Immature natural killer cell (primary cell): Measurements from ENCODE around the gene CD58. TPM values are rescaled to one million over a fixed set of nuclear protein-coding genes. Genes with fewer than 3 reads are reported as not detected.
A peak's percentile ranks its signal among the peaks of the same experiment; 100 is the strongest.

Experiments
- DNase-seq, 3 donors: peaks; one replicate each; pipeline ENCODE4 v3.0.0; 2022; ENCODE audit warnings: mixed read lengths in 1 of 3
- H3K27ac Mint-ChIP-seq, 6 donors: one replicate each; pipeline ENCODE4 v1.8.0; 2020; ENCODE audit warnings: mixed read lengths in 6 of 6, mild to moderate bottlenecking in 5 of 6, inconsistent platforms in 4 of 6, moderate library complexity in 3 of 6
- H3K27me3 Mint-ChIP-seq, 3 donors: one replicate each; pipeline ENCODE4 v1.8.0; 2020 to 2021; ENCODE audit warnings: low read depth in 3 of 3, mild to moderate bottlenecking in 3 of 3, mixed read lengths in 3 of 3, moderate library complexity in 3 of 3, inconsistent platforms in 1 of 3
- H3K36me3 Mint-ChIP-seq, 3 donors: one replicate each; pipeline ENCODE4 v1.8.0; 2020; ENCODE audit warnings: mixed read lengths in 3 of 3, inconsistent platforms in 2 of 3, mild to moderate bottlenecking in 2 of 3
- H3K4me1 Mint-ChIP-seq, 2 donors: one replicate each; pipeline ENCODE4 v1.8.0; 2020; ENCODE audit warnings: inconsistent platforms in 2 of 2, mild to moderate bottlenecking in 2 of 2, mixed read lengths in 2 of 2, moderate library complexity in 1 of 2
- H3K4me3 Mint-ChIP-seq, 5 donors: one replicate each; pipeline ENCODE4 v1.8.0; 2020; ENCODE audit warnings: mild to moderate bottlenecking in 5 of 5, mixed read lengths in 5 of 5, inconsistent platforms in 3 of 5, moderate library complexity in 3 of 5
- H3K9me3 Mint-ChIP-seq, 6 donors: one replicate each; pipeline ENCODE4 v1.8.0; 2020; ENCODE audit warnings: mild to moderate bottlenecking in 6 of 6, mixed read lengths in 6 of 6, inconsistent platforms in 4 of 6, moderate library complexity in 3 of 6
- polyA plus RNA-seq, 3 donors: library from polyadenylated mRNA; unstranded; fragments of 300-500 nt; fragmentation: Illumina TruSeq; gene quantifications; one replicate each; pipeline ENCODE4 v1.2.3, GENCODE V29; 2021

CD58 gene
- polyA plus RNA-seq, 3 donors from 2014 or later, result 68.6 to 112 (median 69.9) TPM

GRCh38 chr1:116502671-116503314 is 68.0 kb downstream of the CD58 start:
- Mint-ChIP-seq H3K36me3 (peaks cover 0 to 4% (median 0%) of the 10 kb centered on the region in 3 donors), H3K4me1 (peaks cover 72 to 86% of the 10 kb centered on the region in 2 donors), H3K4me3 (peak overlapping the region; percentile 70 to 85 (median 73)), H3K27me3 (peaks cover 0 to 11% (median 3%) of the 10 kb centered on the region in 3 donors), H3K9me3 (no peaks in the 10 kb centered on the region), H3K27ac (peak overlapping the region; percentile 95 to 100 (median 99))
- no peak for DNase-seq

GRCh38 chr1:116501870-116502244 is 69.0 kb downstream of the CD58 start:
- Mint-ChIP-seq H3K36me3 (peaks cover 0 to 5% (median 0%) of the 10 kb centered on the region in 3 donors), H3K4me1 (peaks cover 72 to 81% of the 10 kb centered on the region in 2 donors), H3K27ac (peak overlapping the region; percentile 95 to 100 (median 99)), H3K4me3 (peak overlapping the region in 1 of 5 donors; percentile 23), H3K27me3 (peaks cover 0 to 11% (median 3%) of the 10 kb centered on the region in 3 donors), H3K9me3 (no peaks in the 10 kb centered on the region)
- DNase-seq, result no peak

DNA sequence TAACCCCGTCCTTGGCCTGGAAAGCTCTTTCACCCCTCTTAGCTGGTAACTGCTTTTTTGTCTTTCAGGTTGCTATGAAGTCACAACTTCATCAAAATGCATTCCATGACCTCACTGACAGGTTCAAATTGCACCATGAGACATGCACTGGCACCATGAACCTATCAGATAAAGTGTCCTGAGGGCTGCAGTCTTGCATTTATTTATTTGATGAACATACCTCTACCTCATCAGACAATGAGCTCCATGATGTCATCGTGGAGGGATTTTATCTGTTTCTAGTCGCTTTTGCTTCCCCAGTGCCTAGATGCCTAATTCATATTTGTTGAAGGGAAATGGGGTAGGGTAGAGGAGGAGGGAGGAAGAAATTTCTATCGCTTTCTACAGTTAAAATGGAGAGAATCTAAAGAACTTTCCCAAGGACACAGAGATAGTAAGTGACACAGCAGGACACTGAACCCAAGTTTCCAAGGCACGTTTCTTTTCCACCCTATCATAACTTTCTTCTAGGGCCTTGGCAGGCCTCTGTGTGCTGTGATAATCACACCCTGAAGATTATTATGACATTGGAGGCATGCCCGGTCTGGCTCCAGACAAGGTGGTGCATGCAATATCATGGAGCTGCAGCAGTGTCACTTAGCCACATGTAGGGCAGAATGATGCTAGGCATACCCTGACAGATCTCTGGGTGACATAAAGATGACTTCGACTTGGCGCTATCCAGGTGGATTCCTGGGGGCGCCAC is 69.5 kb downstream of the CD58 start:
- H3K27ac Mint-ChIP-seq, result peak overlapping the region; percentile 64 to 100 (median 99)

GRCh38 chr1:116498789-116499628 is 71.8 kb downstream of the CD58 start:
- H3K9me3 Mint-ChIP-seq, result no peaks in the 10 kb centered on the region
- no peak overlapping the region for H3K4me3 Mint-ChIP-seq
- peaks cover 60 to 65% of the 10 kb centered on the region in 2 donors for H3K4me1 Mint-ChIP-seq
- peaks cover 0 to 5% (median 0%) of the 10 kb centered on the region in 3 donors for H3K27me3 Mint-ChIP-seq
- DNase-seq, result peak; percentile 63 to 66 (median 64)
- H3K36me3 Mint-ChIP-seq, result peaks cover 0 to 9% (median 4%) of the 10 kb centered on the region in 3 donors
- peak overlapping the region in 5 of 6 donors; percentile 79 to 92 (median 84) for H3K27ac Mint-ChIP-seq

More for the DNA sequence above, 69.5 kb downstream of the CD58 start:
- Mint-ChIP-seq H3K4me1 (peaks cover 72 to 81% of the 10 kb centered on the region in 2 donors), H3K4me3 (no peak overlapping the region), H3K9me3 (no peaks in the 10 kb centered on the region), H3K36me3 (peaks cover 0 to 9% (median 0%) of the 10 kb centered on the region in 3 donors), H3K27me3 (peaks cover 0 to 11% (median 3%) of the 10 kb centered on the region in 3 donors)
- DNase-seq, result no peak

- Mint-ChIP-seq H3K27me3 (peaks cover 0 to 2% (median 0%) of the 10 kb centered on the region in 3 donors), H3K4me3 (no peak overlapping the region), H3K4me1 (peaks cover 47 to 52% of the 10 kb centered on the region in 2 donors), H3K36me3 (peaks cover 0 to 9% (median 4%) of the 10 kb centered on the region in 3 donors), H3K27ac (peak overlapping the region in 1 of 6 donors; percentile 74), H3K9me3 (no peaks in the 10 kb centered on the region)
- DNase-seq, result no peak
Measured at GRCh38 chr1:116497656-116498055, 73.2 kb downstream of the CD58 start.

DNA sequence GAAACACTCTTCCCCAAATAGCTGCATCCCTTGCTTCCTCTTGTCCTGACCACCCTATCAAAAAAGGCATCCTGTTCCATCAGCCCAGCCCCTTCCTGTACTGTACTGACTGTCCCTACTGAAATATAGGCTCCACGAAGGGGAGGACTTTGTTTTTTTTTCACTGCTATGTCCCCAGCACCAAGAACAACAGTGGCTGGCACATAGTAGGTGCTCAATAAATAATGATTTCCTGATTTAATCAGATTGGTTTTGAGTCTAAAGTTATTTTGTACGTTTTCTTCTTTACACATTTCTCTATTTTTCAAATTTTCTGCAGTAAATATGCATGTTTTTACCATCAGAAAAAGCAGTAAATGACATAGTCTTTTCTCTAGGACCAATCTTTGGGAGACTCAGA is 73.9 kb downstream of the CD58 start:
- H3K36me3 Mint-ChIP-seq, result peaks cover 0 to 9% (median 4%) of the 10 kb centered on the region in 3 donors
- peaks cover 40 to 44% of the 10 kb centered on the region in 2 donors for H3K4me1 Mint-ChIP-seq
- no peaks in the 10 kb centered on the region for H3K9me3 Mint-ChIP-seq
- no peak for DNase-seq
- peak overlapping the region in 4 of 5 donors; percentile 5 to 53 (median 12) for H3K4me3 Mint-ChIP-seq
- peaks cover 0 to 2% (median 0%) of the 10 kb centered on the region in 3 donors for H3K27me3 Mint-ChIP-seq
- H3K27ac Mint-ChIP-seq, result peak overlapping the region in 4 of 6 donors; percentile 23 to 86 (median 48)

DNA sequence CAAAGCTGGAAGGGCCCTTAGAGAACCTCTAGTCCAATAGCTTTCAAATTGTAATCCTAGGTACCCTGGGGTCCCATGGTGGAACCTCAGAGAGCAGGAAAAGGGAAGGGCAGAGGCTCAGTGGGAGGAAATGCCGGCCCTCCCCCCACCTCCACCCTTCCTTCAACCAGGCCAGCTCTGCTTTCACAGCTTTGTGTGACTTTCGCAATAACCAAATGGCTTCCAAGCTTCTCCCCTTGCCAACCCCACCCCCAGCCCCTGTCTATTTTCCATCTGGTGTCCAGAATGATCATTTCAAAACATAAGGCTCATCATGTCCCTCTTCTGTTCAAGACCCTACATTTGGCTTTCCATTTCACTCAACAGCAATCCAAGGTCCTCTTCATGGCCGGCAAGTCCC is 74.4 kb downstream of the CD58 start:
- no peak for DNase-seq
- Mint-ChIP-seq H3K27ac (peak overlapping the region; percentile 5 to 86 (median 48)), H3K27me3 (peaks cover 0 to 2% (median 0%) of the 10 kb centered on the region in 3 donors), H3K9me3 (no peaks in the 10 kb centered on the region), H3K4me1 (peaks cover 36 to 39% of the 10 kb centered on the region in 2 donors), H3K4me3 (peak overlapping the region in 4 of 5 donors; percentile 7 to 53 (median 13)), H3K36me3 (peaks cover 0 to 9% (median 4%) of the 10 kb centered on the region in 3 donors)

- DNase-seq, result no peak
- peak overlapping the region in 2 of 6 donors; percentile 7 to 46 for H3K27ac Mint-ChIP-seq
- peaks cover 0 to 2% (median 0%) of the 10 kb centered on the region in 3 donors for H3K27me3 Mint-ChIP-seq
- peaks cover 28 to 31% of the 10 kb centered on the region in 2 donors for H3K4me1 Mint-ChIP-seq
- H3K36me3 Mint-ChIP-seq, result peaks cover 0 to 7% (median 4%) of the 10 kb centered on the region in 3 donors
- no peak overlapping the region for H3K4me3 Mint-ChIP-seq
- no peaks in the 10 kb centered on the region for H3K9me3 Mint-ChIP-seq
Measured at GRCh38 chr1:116495535-116495934, 75.3 kb downstream of the CD58 start.

- no peak for DNase-seq
- peaks cover 23 to 26% of the 10 kb centered on the region in 2 donors for H3K4me1 Mint-ChIP-seq
- no peaks in the 10 kb centered on the region for H3K9me3 Mint-ChIP-seq
- peak overlapping the region in 3 of 6 donors; percentile 7 to 58 (median 7) for H3K27ac Mint-ChIP-seq
- H3K27me3 Mint-ChIP-seq, result peaks cover 0 to 2% (median 0%) of the 10 kb centered on the region in 3 donors
- H3K36me3 Mint-ChIP-seq, result peaks cover 0 to 4% (median 4%) of the 10 kb centered on the region in 3 donors
- H3K4me3 Mint-ChIP-seq, result no peak overlapping the region
Measured at GRCh38 chr1:116494745-116495144, 76.1 kb downstream of the CD58 start.

DNA sequence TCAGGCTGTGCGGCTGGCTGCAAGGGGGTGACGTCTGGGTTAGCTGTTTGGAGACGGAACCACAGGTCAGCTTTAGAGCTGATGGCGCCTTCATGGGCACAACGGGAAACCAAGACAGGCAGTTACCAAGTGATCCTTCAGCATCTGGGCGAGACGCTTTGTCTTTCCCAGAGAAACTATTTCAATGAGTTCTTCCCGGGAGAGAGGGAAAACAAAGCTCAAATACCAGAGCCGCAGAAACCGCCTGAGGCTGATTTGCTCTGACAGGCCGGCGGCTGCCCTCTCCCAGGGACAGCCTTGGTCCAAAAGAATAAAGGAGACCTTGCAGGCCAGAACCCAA is 76.5 kb downstream of the CD58 start:
- peaks cover 0 to 4% (median 4%) of the 10 kb centered on the region in 3 donors for H3K36me3 Mint-ChIP-seq
- no peaks in the 10 kb centered on the region for H3K9me3 Mint-ChIP-seq
- H3K27me3 Mint-ChIP-seq, result peaks cover 0 to 2% (median 0%) of the 10 kb centered on the region in 3 donors
- peak overlapping the region in 2 of 6 donors; percentile 7 to 58 for H3K27ac Mint-ChIP-seq
- no peak for DNase-seq
- H3K4me1 Mint-ChIP-seq, result peaks cover 22 to 26% of the 10 kb centered on the region in 2 donors
- H3K4me3 Mint-ChIP-seq, result no peak overlapping the region

GRCh38 chr1:116493484-116494352 is 77.1 kb downstream of the CD58 start:
- peak overlapping the region in 1 of 6 donors; percentile 45 for H3K27ac Mint-ChIP-seq
- no peak overlapping the region for H3K4me3 Mint-ChIP-seq
- H3K9me3 Mint-ChIP-seq, result no peaks in the 10 kb centered on the region
- peaks cover 0 to 4% (median 4%) of the 10 kb centered on the region in 3 donors for H3K36me3 Mint-ChIP-seq
- H3K4me1 Mint-ChIP-seq, result peaks cover 16 to 21% of the 10 kb centered on the region in 2 donors
- no peak for DNase-seq
- H3K27me3 Mint-ChIP-seq, result peaks cover 0 to 2% (median 0%) of the 10 kb centered on the region in 3 donors

DNA sequence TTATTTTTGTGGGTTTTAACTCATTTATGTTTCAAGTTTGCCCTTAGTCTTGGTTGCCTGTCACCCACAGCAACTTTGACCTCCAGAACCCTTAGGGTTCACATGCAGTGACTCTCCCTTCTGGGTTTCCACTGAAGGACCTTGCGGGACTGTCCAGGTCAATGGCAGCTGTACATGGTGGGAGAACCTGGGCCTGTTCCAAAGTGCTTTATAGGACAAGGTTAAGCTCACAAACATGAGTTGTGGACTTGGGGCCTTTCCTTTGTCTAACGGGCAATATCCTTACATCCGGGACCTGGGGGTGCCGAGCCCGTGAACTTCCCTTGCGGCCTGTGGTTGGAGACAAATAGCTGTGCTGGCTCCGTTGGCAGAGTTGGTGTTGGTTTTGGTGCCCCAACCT is 77.8 kb downstream of the CD58 start:
- Mint-ChIP-seq H3K36me3 (peaks cover 0 to 4% (median 4%) of the 10 kb centered on the region in 3 donors), H3K9me3 (no peaks in the 10 kb centered on the region), H3K4me3 (no peak overlapping the region), H3K27ac (no peak overlapping the region), H3K27me3 (peaks cover 0 to 2% (median 0%) of the 10 kb centered on the region in 3 donors), H3K4me1 (peaks cover 16 to 21% of the 10 kb centered on the region in 2 donors)
- DNase-seq, result no peak
